ENCODE results near the gene NCKAP5. TPM values are rescaled to one million over a fixed set of nuclear protein-coding genes. Genes with fewer than 3 reads are reported as not detected.

The NCKAP5 gene
- total RNA-seq, 1 donor from 2014 or later: 7.7 TPM

- no peak for DNase-seq (ENCODE audit: extremely low spot score, unreplicated experiment)
- Mint-ChIP-seq H3K27me3 (no peaks in the 10 kb centered on the region), H3K4me3 (no peak overlapping the region), H3K4me1 (ENCODE audit: unreplicated experiment) (peaks cover 11% of the 10 kb centered on the region), H3K27ac (no peak overlapping the region), H3K36me3 (no peaks in the 10 kb centered on the region), H3K9me3 (peaks cover 4% of the 10 kb centered on the region)
- no peak for TF ChIP-seq CTCF (conservative IDR thresholded peaks at IDR 0.05)
These were observed 686.7 kb downstream of the NCKAP5 start for GRCh38 chr2:132881546-132881945.

- Mint-ChIP-seq H3K27me3 (no peaks in the 10 kb centered on the region), H3K9me3 (no peaks in the 10 kb centered on the region), H3K36me3 (no peaks in the 10 kb centered on the region), H3K4me1 (ENCODE audit: unreplicated experiment) (no peaks in the 10 kb centered on the region), H3K4me3 (no peak overlapping the region), H3K27ac (no peak overlapping the region)
- no peak for TF ChIP-seq CTCF (conservative IDR thresholded peaks at IDR 0.05)
- DNase-seq (ENCODE audit: extremely low spot score, unreplicated experiment): no peak
These were observed 690.3 kb downstream of the NCKAP5 start for GRCh38 chr2:132877923-132878322.

GRCh38 chr2:132876745-132877391 lies 691.4 kb downstream of the NCKAP5 start:
- Mint-ChIP-seq H3K36me3 (no peaks in the 10 kb centered on the region), H3K27ac (no peak overlapping the region), H3K4me1 (ENCODE audit: unreplicated experiment) (no peaks in the 10 kb centered on the region), H3K9me3 (no peaks in the 10 kb centered on the region), H3K4me3 (no peak overlapping the region), H3K27me3 (no peaks in the 10 kb centered on the region)
- TF ChIP-seq CTCF (conservative IDR thresholded peaks at IDR 0.05): no peak
- no peak for DNase-seq (ENCODE audit: extremely low spot score, unreplicated experiment)

GRCh38 chr2:132875193-132875592 lies 693.1 kb downstream of the NCKAP5 start:
- no peak overlapping the region for H3K4me3 Mint-ChIP-seq

GRCh38 chr2:132873738-132874137 lies 694.5 kb downstream of the NCKAP5 start:
- Mint-ChIP-seq H3K4me1 (ENCODE audit: unreplicated experiment) (no peaks in the 10 kb centered on the region), H3K9me3 (no peaks in the 10 kb centered on the region), H3K27ac (no peak overlapping the region), H3K36me3 (no peaks in the 10 kb centered on the region), H3K4me3 (no peak overlapping the region), H3K27me3 (no peaks in the 10 kb centered on the region)
- DNase-seq (ENCODE audit: extremely low spot score, unreplicated experiment): no peak
- TF ChIP-seq CTCF (conservative IDR thresholded peaks at IDR 0.05): no peak

More at GRCh38 chr2:132875193-132875592, 693.1 kb downstream of the NCKAP5 start:
- no peaks in the 10 kb centered on the region for H3K27me3 Mint-ChIP-seq
- no peaks in the 10 kb centered on the region for H3K9me3 Mint-ChIP-seq
- H3K27ac Mint-ChIP-seq: no peak overlapping the region
- H3K4me1 Mint-ChIP-seq (ENCODE audit: unreplicated experiment): no peaks in the 10 kb centered on the region
- DNase-seq (ENCODE audit: extremely low spot score, unreplicated experiment): no peak
- H3K36me3 Mint-ChIP-seq: no peaks in the 10 kb centered on the region
- TF ChIP-seq CTCF (conservative IDR thresholded peaks at IDR 0.05): no peak
